HG03135 (cell line): ENCODE data around the gene REPS1.

Experiments used
- ATAC-seq: cut with Tn5 transposase; IDR thresholded peaks from one replicate; pipeline ENCODE4 v1.9.1; 2021; ENCODE audit warnings: mild to moderate bottlenecking, moderate library complexity; ENCODE audit not compliant: unreplicated experiment

Gene REPS1

GRCh38 chr6:138864343-138864890, 123.6 kb downstream of the REPS1 start:
- no peak for ATAC-seq

- ATAC-seq: no peak
Observed at GRCh38 chr6:138863321-138863720, 124.7 kb downstream of the REPS1 start.

- ATAC-seq: no peak
Observed at GRCh38 chr6:138862456-138862855, 125.6 kb downstream of the REPS1 start.

GRCh38 chr6:138857775-138858174, 130.3 kb downstream of the REPS1 start:
- no peak for ATAC-seq

- ATAC-seq: no peak
Observed at GRCh38 chr6:138856654-138857053, 131.4 kb downstream of the REPS1 start.
